Medulla oblongata (tissue), 1 donor: ENCODE measurements around the gene FBXO38.
"Not testable (repeated sequence)": the region's sequence is repeated elsewhere in the genome, so short reads cannot be mapped to it uniquely, and the experiment has no call there.

Source experiments
- DNase-seq: peaks from one replicate; pipeline ENCODE4 v3.0.0-alpha.2; 2015; ENCODE audit errors: extremely low spot score

FBXO38 gene

GRCh38 chr5:148427370-148428042, 43.7 kb downstream of the FBXO38 start:
- no peak for DNase-seq

GRCh38 chr5:148428848-148429247, 45.1 kb downstream of the FBXO38 start:
- DNase-seq, result no peak

- DNase-seq, result no peak
Measured at GRCh38 chr5:148433826-148434225, 50.1 kb downstream of the FBXO38 start.

GRCh38 chr5:148436029-148436428, 52.3 kb downstream of the FBXO38 start:
- no peak for DNase-seq

GRCh38 chr5:148437249-148437648, 53.5 kb downstream of the FBXO38 start:
- DNase-seq, result no peak

GRCh38 chr5:148438933-148439332, 55.2 kb downstream of the FBXO38 start:
- DNase-seq, result no peak

- DNase-seq, result no peak
Measured at GRCh38 chr5:148443241-148443640, 59.5 kb downstream of the FBXO38 start.

GRCh38 chr5:148443998-148444397, 60.2 kb downstream of the FBXO38 start:
- DNase-seq, result peak; percentile 89

- DNase-seq, result no peak
Measured at GRCh38 chr5:148445578-148445977, 61.8 kb downstream of the FBXO38 start.

- DNase-seq, result no peak
Measured at GRCh38 chr5:148446611-148447010, 62.9 kb downstream of the FBXO38 start.

GRCh38 chr5:148452499-148453193, 68.9 kb downstream of the FBXO38 start:
- no peak for DNase-seq

- DNase-seq, result no peak
Measured at GRCh38 chr5:148454576-148454975, 70.8 kb downstream of the FBXO38 start.

GRCh38 chr5:148455185-148455584, 71.4 kb downstream of the FBXO38 start:
- no peak for DNase-seq

- DNase-seq, result no peak
Measured at GRCh38 chr5:148457183-148457620, 73.4 kb downstream of the FBXO38 start.

- no peak for DNase-seq
Measured at GRCh38 chr5:148458036-148458888, 74.5 kb downstream of the FBXO38 start.

- no peak for DNase-seq
Measured at GRCh38 chr5:148459669-148460068, 75.9 kb downstream of the FBXO38 start.

GRCh38 chr5:148465381-148466235, 81.8 kb downstream of the FBXO38 start:
- DNase-seq, result peak; percentile 48

- peak; percentile 7 for DNase-seq
Measured at GRCh38 chr5:148466236-148466580, 82.5 kb downstream of the FBXO38 start.

GRCh38 chr5:148467958-148468357, 84.2 kb downstream of the FBXO38 start:
- DNase-seq, result no peak

GRCh38 chr5:148468746-148469145, 85.0 kb downstream of the FBXO38 start:
- DNase-seq, result not testable (repeated sequence)

- peak; percentile 73 for DNase-seq
Measured at GRCh38 chr5:148469501-148469935, 85.8 kb downstream of the FBXO38 start.

GRCh38 chr5:148471379-148471778, 87.6 kb downstream of the FBXO38 start:
- DNase-seq, result no peak
